OCI-LY3 (cell line): ENCODE data around the gene IFIH1.

Experiments
- H2AFZ ChIP-seq: fragments of 200-600, 300-600 bp; shearing (Covaris generic); 2 replicates; pipeline ENCODE4 v1.6.0; 2014; ENCODE audit warnings: antibody characterized with exemption, low read depth, low read length
- H3K27ac ChIP-seq: fragments of 200-600, 300-600 bp; sonication (generic); 2 replicates; pipeline ENCODE4 v1.5.1; 2014; ENCODE audit warnings: mild to moderate bottlenecking, low read length, moderate library complexity, mixed read lengths
- H3K27me3 ChIP-seq: fragments of 200-600, 300-600 bp; sonication (generic); 2 replicates; pipeline ENCODE4 v1.6.1; 2014; ENCODE audit warnings: low read depth, low read length, mixed read lengths
- H3K36me3 ChIP-seq: fragments of 200-600, 300-600 bp; sonication (generic); replicated peaks from 2 replicates; pipeline ENCODE3; 2014; ENCODE audit warnings: low read depth, low read length, mixed read lengths
- H3K4me1 ChIP-seq: fragments of 300-600, 200-600 bp; sonication (generic); 2 replicates; pipeline ENCODE4 v1.6.1; 2014; ENCODE audit warnings: low read length, mixed read lengths
- H3K4me2 ChIP-seq: fragments of 200-600, 300-600 bp; sonication (generic); 2 replicates; pipeline ENCODE4 v1.6.1; 2014; ENCODE audit warnings: low read length, mixed read lengths
- H3K4me3 ChIP-seq: fragments of 300-600, 200-600 bp; sonication (generic); 2 replicates; pipeline ENCODE4 v1.5.1; 2014; ENCODE audit warnings: antibody characterized with exemption, mild to moderate bottlenecking, low read length, moderate library complexity
- H3K79me2 ChIP-seq: fragments of 300-600, 200-600 bp; shearing (Covaris generic); 2 replicates; pipeline ENCODE4 v1.6.1; 2014; ENCODE audit warnings: mild to moderate bottlenecking, low read length, mixed read lengths
- H3K9ac ChIP-seq: fragments of 300-600, 200-600 bp; shearing (Covaris generic); 2 replicates; pipeline ENCODE4 v1.6.0; 2014; ENCODE audit warnings: mild to moderate bottlenecking, low read length, moderate library complexity
- H3K9me3 ChIP-seq: fragments of 200-600, 300-600 bp; shearing (Covaris generic); 2 replicates; pipeline ENCODE4 v1.6.1; 2014; ENCODE audit warnings: low read length, mixed read lengths; ENCODE audit not compliant: insufficient read depth
- H4K20me1 ChIP-seq: fragments of 200-600, 300-600 bp; sonication (generic); 2 replicates; pipeline ENCODE4 v1.6.1; 2016; ENCODE audit warnings: low read length, mixed read lengths; ENCODE audit not compliant: insufficient read depth
- CTCF ChIP-seq: fragments of 200-600, 300-600 bp; sonication (generic); IDR thresholded peaks from 2 replicates; pipeline ENCODE4 v1.5.1; 2014; ENCODE audit warnings: antibody characterized with exemption, low read length, low read depth
- EZH2phosphoT487 ChIP-seq: fragments of 200-600 bp; shearing (Covaris generic); IDR thresholded peaks from 2 replicates; pipeline ENCODE4 v1.6.1; 2018; ENCODE audit warnings: antibody characterized with exemption, mixed run types, low read depth

The IFIH1 gene

GRCh38 chr2:162301151-162301804 is 17.2 kb downstream of the IFIH1 start:
- Histone ChIP-seq H3K27ac (no peak overlapping the region), H3K4me2 (peak overlapping the region; percentile 12), H3K4me1 (peaks cover 3% of the 10 kb centered on the region; the same call in 1 of the 2 replicates), H4K20me1 (0 out of 2 replicates have a peak, but pooled peaks cover 4% of the 10 kb centered on the region), H2AFZ (no peak overlapping the region), H3K9ac (no peak overlapping the region), H3K4me3 (no peak overlapping the region), H3K36me3 (peaks cover 25% of the 10 kb centered on the region), H3K79me2 (no peaks in the 10 kb centered on the region), H3K27me3 (no peaks in the 10 kb centered on the region), H3K9me3 (no peaks in the 10 kb centered on the region)
- TF ChIP-seq EZH2phosphoT487, result no peak
- peak; percentile 88 for TF ChIP-seq CTCF

GRCh38 chr2:162300266-162300665 is 18.2 kb downstream of the IFIH1 start:
- H4K20me1 ChIP-seq, result 0 out of 2 replicates have a peak, but pooled peaks cover 4% of the 10 kb centered on the region
- no peaks in the 10 kb centered on the region for H3K27me3 ChIP-seq
- TF ChIP-seq EZH2phosphoT487 (no peak), CTCF (no peak)
- no peak overlapping the region for H2AFZ ChIP-seq
- no peak overlapping the region for H3K4me2 ChIP-seq
- H3K27ac ChIP-seq, result no peak overlapping the region
- H3K9ac ChIP-seq, result no peak overlapping the region
- peaks cover 27% of the 10 kb centered on the region for H3K36me3 ChIP-seq
- H3K9me3 ChIP-seq, result no peaks in the 10 kb centered on the region
- H3K79me2 ChIP-seq, result no peaks in the 10 kb centered on the region
- no peak overlapping the region for H3K4me3 ChIP-seq
- H3K4me1 ChIP-seq, result peaks cover 3% of the 10 kb centered on the region; the same call in 1 of the 2 replicates

GRCh38 chr2:162298669-162299335 is 19.7 kb downstream of the IFIH1 start:
- Histone ChIP-seq H4K20me1 (0 out of 2 replicates have a peak, but pooled peaks cover 4% of the 10 kb centered on the region), H3K9me3 (no peaks in the 10 kb centered on the region), H3K27ac (no peak overlapping the region), H2AFZ (no peak overlapping the region), H3K4me1 (peaks cover 3% of the 10 kb centered on the region; the same call in 1 of the 2 replicates), H3K4me2 (no peak overlapping the region), H3K27me3 (no peaks in the 10 kb centered on the region), H3K9ac (no peak overlapping the region), H3K36me3 (peaks cover 27% of the 10 kb centered on the region), H3K4me3 (no peak overlapping the region), H3K79me2 (no peaks in the 10 kb centered on the region)
- no peak for TF ChIP-seq EZH2phosphoT487
- no peak for TF ChIP-seq CTCF

- Histone ChIP-seq H3K27me3 (no peaks in the 10 kb centered on the region), H3K4me1 (peaks cover 3% of the 10 kb centered on the region; the same call in 1 of the 2 replicates), H3K36me3 (peaks cover 27% of the 10 kb centered on the region), H3K4me2 (no peak overlapping the region), H3K4me3 (no peak overlapping the region), H3K27ac (no peak overlapping the region), H4K20me1 (0 out of 2 replicates have a peak, but pooled peaks cover 4% of the 10 kb centered on the region), H3K9me3 (no peaks in the 10 kb centered on the region), H3K9ac (no peak overlapping the region), H3K79me2 (no peaks in the 10 kb centered on the region), H2AFZ (no peak overlapping the region)
- TF ChIP-seq CTCF, result peak; percentile 76
- TF ChIP-seq EZH2phosphoT487, result no peak
Measured at GRCh38 chr2:162297925-162298552, 20.4 kb downstream of the IFIH1 start.
